Breast epithelium (tissue), 3 donors: ENCODE data around the gene TRPM3.

Source experiments
- POLR2A ChIP-seq: fragments of 450-650 bp; IDR thresholded peaks from one replicate; pipeline ENCODE4 v1.6.1; 2016; ENCODE audit warnings: antibody characterized with exemption, mild to moderate bottlenecking, moderate library complexity
- POLR2AphosphoS5 ChIP-seq, 3 donors: sonication (generic); formaldehyde crosslinking; IDR thresholded peaks; one replicate each; pipeline ENCODE4 v1.6.1; 2017; ENCODE audit warnings: antibody characterized with exemption in 3 of 3
- TF ChIP-seq, protein P1 (sequence below), 3 donors: fragments of 450-650 bp; IDR thresholded peaks; one replicate each; pipeline ENCODE4 v1.5.1; 2016 to 2017; ENCODE audit warnings: antibody characterized with exemption in 3 of 3, mild to moderate bottlenecking in 3 of 3, moderate library complexity in 3 of 3

DNA sequence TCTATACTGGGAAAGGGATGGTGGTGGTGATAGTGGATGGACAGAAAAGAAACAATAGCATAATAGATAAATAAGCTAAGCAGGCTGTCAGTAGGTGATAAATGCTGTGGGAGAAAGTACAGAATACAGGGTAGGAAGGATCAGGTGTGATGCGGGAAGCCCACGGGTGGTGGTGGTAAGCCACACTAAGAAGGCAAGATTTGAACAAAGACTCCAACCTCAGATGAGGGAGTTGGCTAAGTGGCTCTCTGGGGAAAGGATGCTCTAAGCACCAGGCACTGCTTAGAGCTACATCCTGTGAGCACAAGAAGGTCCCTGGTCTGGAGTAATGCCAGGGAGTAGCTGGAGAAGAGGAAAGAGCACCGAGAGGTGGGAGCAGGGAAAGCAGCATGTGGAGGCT lies 555.4 kb downstream of the TRPM3 start:
- TF ChIP-seq POLR2A (no peak), POLR2AphosphoS5 (IDR thresholded peaks at IDR 0.05) (no peak)
- TF ChIP-seq, protein P1, sequence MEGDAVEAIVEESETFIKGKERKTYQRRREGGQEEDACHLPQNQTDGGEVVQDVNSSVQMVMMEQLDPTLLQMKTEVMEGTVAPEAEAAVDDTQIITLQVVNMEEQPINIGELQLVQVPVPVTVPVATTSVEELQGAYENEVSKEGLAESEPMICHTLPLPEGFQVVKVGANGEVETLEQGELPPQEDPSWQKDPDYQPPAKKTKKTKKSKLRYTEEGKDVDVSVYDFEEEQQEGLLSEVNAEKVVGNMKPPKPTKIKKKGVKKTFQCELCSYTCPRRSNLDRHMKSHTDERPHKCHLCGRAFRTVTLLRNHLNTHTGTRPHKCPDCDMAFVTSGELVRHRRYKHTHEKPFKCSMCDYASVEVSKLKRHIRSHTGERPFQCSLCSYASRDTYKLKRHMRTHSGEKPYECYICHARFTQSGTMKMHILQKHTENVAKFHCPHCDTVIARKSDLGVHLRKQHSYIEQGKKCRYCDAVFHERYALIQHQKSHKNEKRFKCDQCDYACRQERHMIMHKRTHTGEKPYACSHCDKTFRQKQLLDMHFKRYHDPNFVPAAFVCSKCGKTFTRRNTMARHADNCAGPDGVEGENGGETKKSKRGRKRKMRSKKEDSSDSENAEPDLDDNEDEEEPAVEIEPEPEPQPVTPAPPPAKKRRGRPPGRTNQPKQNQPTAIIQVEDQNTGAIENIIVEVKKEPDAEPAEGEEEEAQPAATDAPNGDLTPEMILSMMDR (IDR thresholded peaks at IDR 0.05), result no peak
